Measurements from ENCODE around the gene CACNA1S.
A peak's percentile ranks its signal among the peaks of the same experiment; 100 is the strongest.

Gene CACNA1S

GRCh38 chr1:201013991-201014815 lies 98.0 kb downstream of the CACNA1S start:
- peaks cover 39% of the 10 kb centered on the region for H3K36me3 ChIP-seq (replicated peaks; ENCODE audit: low read depth, low read length)
- H3K79me2 ChIP-seq (ENCODE audit: low read length) = peaks cover 100% of the 10 kb centered on the region
- peaks cover 61% of the 10 kb centered on the region for H3K4me1 ChIP-seq (ENCODE audit: low read length)
- H3K27ac ChIP-seq (ENCODE audit: low read length) = peak overlapping the region; percentile 56
- H3K9me3 ChIP-seq (ENCODE audit: insufficient read depth, low read length) = no peaks in the 10 kb centered on the region
- H4K20me1 ChIP-seq (ENCODE audit: insufficient read depth, low read length) = peaks cover 94% of the 10 kb centered on the region
- H2AFZ ChIP-seq (ENCODE audit: low read depth, low read length) = no peak overlapping the region
- peak overlapping the region; percentile 99 for H3K4me2 ChIP-seq (ENCODE audit: low read length)
- TF ChIP-seq EZH2phosphoT487 (IDR thresholded peaks at IDR 0.05; ENCODE audit: low read depth) = no peak
- TF ChIP-seq, protein P1, sequence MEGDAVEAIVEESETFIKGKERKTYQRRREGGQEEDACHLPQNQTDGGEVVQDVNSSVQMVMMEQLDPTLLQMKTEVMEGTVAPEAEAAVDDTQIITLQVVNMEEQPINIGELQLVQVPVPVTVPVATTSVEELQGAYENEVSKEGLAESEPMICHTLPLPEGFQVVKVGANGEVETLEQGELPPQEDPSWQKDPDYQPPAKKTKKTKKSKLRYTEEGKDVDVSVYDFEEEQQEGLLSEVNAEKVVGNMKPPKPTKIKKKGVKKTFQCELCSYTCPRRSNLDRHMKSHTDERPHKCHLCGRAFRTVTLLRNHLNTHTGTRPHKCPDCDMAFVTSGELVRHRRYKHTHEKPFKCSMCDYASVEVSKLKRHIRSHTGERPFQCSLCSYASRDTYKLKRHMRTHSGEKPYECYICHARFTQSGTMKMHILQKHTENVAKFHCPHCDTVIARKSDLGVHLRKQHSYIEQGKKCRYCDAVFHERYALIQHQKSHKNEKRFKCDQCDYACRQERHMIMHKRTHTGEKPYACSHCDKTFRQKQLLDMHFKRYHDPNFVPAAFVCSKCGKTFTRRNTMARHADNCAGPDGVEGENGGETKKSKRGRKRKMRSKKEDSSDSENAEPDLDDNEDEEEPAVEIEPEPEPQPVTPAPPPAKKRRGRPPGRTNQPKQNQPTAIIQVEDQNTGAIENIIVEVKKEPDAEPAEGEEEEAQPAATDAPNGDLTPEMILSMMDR (IDR thresholded peaks at IDR 0.05; ENCODE audit: low read depth, low read length) = no peak
- H3K9ac ChIP-seq (ENCODE audit: low read length) = peak overlapping the region; percentile 40; the same call in 1 of the 2 replicates
- H3K27me3 ChIP-seq (ENCODE audit: low read depth, low read length) = no peaks in the 10 kb centered on the region
- H3K4me3 ChIP-seq (ENCODE audit: low read length) = 0 out of 2 replicates have a peak overlapping the region, but pooled peaks have one; percentile 45

GRCh38 chr1:201013031-201013485 lies 99.2 kb downstream of the CACNA1S start:
- H3K9me3 ChIP-seq (ENCODE audit: insufficient read depth, low read length) = no peaks in the 10 kb centered on the region
- no peak overlapping the region for H3K4me2 ChIP-seq (ENCODE audit: low read length)
- no peaks in the 10 kb centered on the region for H3K27me3 ChIP-seq (ENCODE audit: low read depth, low read length)
- H3K4me3 ChIP-seq (ENCODE audit: low read length) = no peak overlapping the region
- H3K4me1 ChIP-seq (ENCODE audit: low read length) = peaks cover 50% of the 10 kb centered on the region
- TF ChIP-seq EZH2phosphoT487 (IDR thresholded peaks at IDR 0.05; ENCODE audit: low read depth) = no peak
- TF ChIP-seq, protein P1 (IDR thresholded peaks at IDR 0.05; ENCODE audit: low read depth, low read length) = no peak
- H3K36me3 ChIP-seq (replicated peaks; ENCODE audit: low read depth, low read length) = peaks cover 46% of the 10 kb centered on the region
- peaks cover 100% of the 10 kb centered on the region for H3K79me2 ChIP-seq (ENCODE audit: low read length)
- H4K20me1 ChIP-seq (ENCODE audit: insufficient read depth, low read length) = peaks cover 100% of the 10 kb centered on the region
- no peak overlapping the region for H2AFZ ChIP-seq (ENCODE audit: low read depth, low read length)
- H3K9ac ChIP-seq (ENCODE audit: low read length) = no peak overlapping the region
- no peak overlapping the region for H3K27ac ChIP-seq (ENCODE audit: low read length)

DNA sequence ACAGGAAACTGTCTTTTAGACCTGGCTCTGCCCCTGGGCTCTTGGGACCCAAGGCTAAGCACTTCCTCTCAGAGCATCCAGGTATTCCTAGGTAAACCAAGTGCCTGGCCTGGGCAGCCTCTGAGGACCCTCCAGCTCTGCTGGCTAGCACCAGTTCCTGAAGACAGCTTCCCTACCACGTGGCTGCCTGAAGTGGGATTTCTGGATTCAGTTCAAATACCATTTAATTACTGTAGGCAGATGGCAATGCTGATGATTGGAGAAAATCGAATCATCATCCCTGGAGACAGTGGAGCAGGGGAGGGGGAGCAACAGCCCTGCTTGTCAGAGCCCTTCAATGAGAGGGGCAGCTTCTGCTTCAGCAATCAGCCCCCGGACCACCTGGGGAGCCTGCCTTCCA lies 100.6 kb downstream of the CACNA1S start:
- no peak for TF ChIP-seq EZH2phosphoT487 (IDR thresholded peaks at IDR 0.05; ENCODE audit: low read depth)
- Histone ChIP-seq H2AFZ (ENCODE audit: low read depth, low read length) (no peak overlapping the region), H3K27ac (ENCODE audit: low read length) (no peak overlapping the region), H3K27me3 (ENCODE audit: low read depth, low read length) (no peaks in the 10 kb centered on the region), H3K9me3 (ENCODE audit: insufficient read depth, low read length) (no peaks in the 10 kb centered on the region), H3K79me2 (ENCODE audit: low read length) (peaks cover 97% of the 10 kb centered on the region), H4K20me1 (ENCODE audit: insufficient read depth, low read length) (peaks cover 99% of the 10 kb centered on the region), H3K4me2 (ENCODE audit: low read length) (no peak overlapping the region), H3K36me3 (replicated peaks; ENCODE audit: low read depth, low read length) (peaks cover 46% of the 10 kb centered on the region), H3K4me3 (ENCODE audit: low read length) (no peak overlapping the region), H3K4me1 (ENCODE audit: low read length) (peaks cover 35% of the 10 kb centered on the region), H3K9ac (ENCODE audit: low read length) (no peak overlapping the region)

- peaks cover 86% of the 10 kb centered on the region for H3K79me2 ChIP-seq (ENCODE audit: low read length)
- H3K4me1 ChIP-seq (ENCODE audit: low read length) = peaks cover 20% of the 10 kb centered on the region
Observed at GRCh38 chr1:201009962-201010645, 102.1 kb downstream of the CACNA1S start.

More at GRCh38 chr1:201009962-201010645, 102.1 kb downstream of the CACNA1S start:
- no peaks in the 10 kb centered on the region for H3K9me3 ChIP-seq (ENCODE audit: insufficient read depth, low read length)
- peaks cover 46% of the 10 kb centered on the region for H3K36me3 ChIP-seq (replicated peaks; ENCODE audit: low read depth, low read length)
- TF ChIP-seq, protein P1 (IDR thresholded peaks at IDR 0.05; ENCODE audit: low read depth, low read length) = no peak
- TF ChIP-seq EZH2phosphoT487 (IDR thresholded peaks at IDR 0.05; ENCODE audit: low read depth) = no peak
- no peak overlapping the region for H2AFZ ChIP-seq (ENCODE audit: low read depth, low read length)
- H3K4me3 ChIP-seq (ENCODE audit: low read length) = no peak overlapping the region
- no peak overlapping the region for H3K4me2 ChIP-seq (ENCODE audit: low read length)
- H3K9ac ChIP-seq (ENCODE audit: low read length) = no peak overlapping the region
- no peaks in the 10 kb centered on the region for H3K27me3 ChIP-seq (ENCODE audit: low read depth, low read length)
- H4K20me1 ChIP-seq (ENCODE audit: insufficient read depth, low read length) = peaks cover 98% of the 10 kb centered on the region
- H3K27ac ChIP-seq (ENCODE audit: low read length) = no peak overlapping the region
